Stimulated activated CD4-positive, alpha-beta T cell treated with anti-CD3 and anti-CD28 coated beads, Interleukin-15, amount 100 ng/mL, for 24 hours (primary cell): Measurements from ENCODE around the gene PRDM16.

ENCODE experiments used
- DNase-seq: peaks from one replicate; pipeline ENCODE4 v3.0.0-alpha.2; 2020

PRDM16 gene

GRCh38 chr1:3330771-3331245 is 261.8 kb downstream of the PRDM16 start:
- no peak for DNase-seq

- no peak for DNase-seq
Observed at GRCh38 chr1:3331564-3331963, 262.6 kb downstream of the PRDM16 start.

- DNase-seq, result no peak
Observed at GRCh38 chr1:3332043-3332442, 263.0 kb downstream of the PRDM16 start.

GRCh38 chr1:3332662-3333061 is 263.7 kb downstream of the PRDM16 start:
- no peak for DNase-seq

GRCh38 chr1:3333903-3334302 is 264.9 kb downstream of the PRDM16 start:
- DNase-seq, result no peak

GRCh38 chr1:3334366-3334765 is 265.4 kb downstream of the PRDM16 start:
- DNase-seq, result no peak

GRCh38 chr1:3335754-3336640 is 267.0 kb downstream of the PRDM16 start:
- no peak for DNase-seq

- no peak for DNase-seq
Observed at GRCh38 chr1:3336641-3337630, 267.9 kb downstream of the PRDM16 start.

GRCh38 chr1:3337798-3338724 is 269.1 kb downstream of the PRDM16 start:
- no peak for DNase-seq

- DNase-seq, result no peak
Observed at GRCh38 chr1:3338725-3339070, 269.7 kb downstream of the PRDM16 start.

GRCh38 chr1:3339856-3340255 is 270.9 kb downstream of the PRDM16 start:
- DNase-seq, result no peak

GRCh38 chr1:3340548-3341235 is 271.7 kb downstream of the PRDM16 start:
- DNase-seq, result no peak

GRCh38 chr1:3341236-3341994 is 272.4 kb downstream of the PRDM16 start:
- DNase-seq, result no peak

GRCh38 chr1:3342960-3343359 is 274.0 kb downstream of the PRDM16 start:
- DNase-seq, result no peak

GRCh38 chr1:3344395-3344794 is 275.4 kb downstream of the PRDM16 start:
- DNase-seq, result no peak

- no peak for DNase-seq
Observed at GRCh38 chr1:3345792-3346191, 276.8 kb downstream of the PRDM16 start.

- no peak for DNase-seq
Observed at GRCh38 chr1:3346478-3346877, 277.5 kb downstream of the PRDM16 start.

GRCh38 chr1:3347257-3348020 is 278.4 kb downstream of the PRDM16 start:
- DNase-seq, result no peak

GRCh38 chr1:3348196-3348865 is 279.3 kb downstream of the PRDM16 start:
- no peak for DNase-seq
